WTC11 (cell line): ENCODE data around the gene CREB3. TPM values are rescaled to one million over a fixed set of nuclear protein-coding genes. Genes with fewer than 3 reads are reported as not detected.

Source experiments
- ATAC-seq: fragments of 200-7000 bp; cut with Tn5 transposase; 2 replicates; pipeline ENCODE4 v1.10.0; 2021; ENCODE audit warnings: mild to moderate bottlenecking, moderate library complexity
- CTCF ChIA-PET: fragments of 300-600 bp; sonication (Branson Sonifier 250); formaldehyde crosslinking; loops from one replicate; lab custom pipeline; 2021; ENCODE audit warnings: antibody characterized with exemption; lab: Charles Lee
- POLR2A ChIA-PET: fragments of 350-600 bp; sonication (Branson Sonifier 250); formaldehyde crosslinking; loops from one replicate; lab custom pipeline; 2021; ENCODE audit warnings: antibody characterized with exemption; lab: Charles Lee
- DNase-seq: peaks from one replicate; pipeline ENCODE4 v3.0.0; 2021; ENCODE audit warnings: low spot score
- H3K27ac Mint-ChIP-seq: 2 replicates; pipeline ENCODE4 v1.8.0; 2021; ENCODE audit warnings: mixed read lengths
- H3K27me3 Mint-ChIP-seq: 2 replicates; pipeline ENCODE4 v1.8.0; 2021; ENCODE audit warnings: low read depth, mild to moderate bottlenecking, moderate library complexity, mixed read lengths
- H3K36me3 Mint-ChIP-seq: 2 replicates; pipeline ENCODE4 v1.8.0; 2021; ENCODE audit warnings: mixed read lengths
- H3K4me1 Mint-ChIP-seq: 2 replicates; pipeline ENCODE4 v1.8.0; 2022; ENCODE audit warnings: mixed read lengths
- H3K4me3 Mint-ChIP-seq: 2 replicates; pipeline ENCODE4 v1.8.0; 2021; ENCODE audit warnings: mild to moderate bottlenecking, moderate library complexity, mixed read lengths
- H3K9me3 Mint-ChIP-seq: 2 replicates; pipeline ENCODE4 v1.8.0; 2021; ENCODE audit warnings: mixed read lengths
- ATF1 ChIP-seq: sonication (generic); formaldehyde crosslinking; IDR thresholded peaks from 2 replicates; pipeline ENCODE4 v1.8.1; 2023; ENCODE audit warnings: mild to moderate bottlenecking, moderate library complexity, missing genetic modification reagents
- FOXJ3 ChIP-seq: sonication (generic); formaldehyde crosslinking; IDR thresholded peaks from 2 replicates; pipeline ENCODE4 v1.9.0; 2021; ENCODE audit warnings: missing genetic modification reagents, mild to moderate bottlenecking, borderline replicate concordance
- HMGA2 ChIP-seq: fragments of 250-450 bp; sonication (Bioruptor Pico); IDR thresholded peaks from 2 replicates; pipeline ENCODE4 v1.4.0; 2021; ENCODE audit warnings: mild to moderate bottlenecking, moderate library complexity
- MYBL2 ChIP-seq: sonication (generic); formaldehyde crosslinking; IDR thresholded peaks from 2 replicates; pipeline ENCODE4 v1.8.1; 2023; ENCODE audit warnings: mild to moderate bottlenecking, moderate library complexity, missing genetic modification reagents
- NR2C2 ChIP-seq: sonication (generic); formaldehyde crosslinking; IDR thresholded peaks from 2 replicates; pipeline ENCODE4 v1.8.0; 2022; ENCODE audit warnings: mild to moderate bottlenecking, missing genetic modification reagents
- SOX15 ChIP-seq: fragments of 250-450 bp; sonication (Bioruptor Pico); IDR thresholded peaks from 2 replicates; pipeline ENCODE4 v1.9.0; 2021; ENCODE audit warnings: mild to moderate bottlenecking
- ZNF263 ChIP-seq: sonication (generic); formaldehyde crosslinking; IDR thresholded peaks from 2 replicates; pipeline ENCODE4 v1.8.1; 2022; ENCODE audit warnings: low read depth, mild to moderate bottlenecking, moderate library complexity, missing genetic modification reagents
- ZNF423 ChIP-seq: fragments of 250-450 bp; sonication (Bioruptor Pico); IDR thresholded peaks from 2 replicates; pipeline ENCODE4 v2.1.2; 2022; ENCODE audit warnings: mild to moderate bottlenecking, moderate library complexity
- total RNA-seq: library from RNA; stranded (reverse); gene quantifications from 3 replicates; pipeline ENCODE4 v1.2.3, GENCODE V29; 2021
- TF ChIP-seq, protein P1 (sequence below): sonication (generic); formaldehyde crosslinking; IDR thresholded peaks from 2 replicates; pipeline ENCODE4 v1.8.1; 2022; ENCODE audit warnings: mild to moderate bottlenecking, moderate library complexity, missing genetic modification reagents
- TF ChIP-seq, protein P2 (sequence below): sonication (generic); formaldehyde crosslinking; IDR thresholded peaks from 2 replicates; pipeline ENCODE4 v1.8.0; 2022; ENCODE audit warnings: mild to moderate bottlenecking, missing genetic modification reagents
- TF ChIP-seq, protein P3 (sequence below): fragments of 250-450 bp; sonication (Bioruptor Pico); IDR thresholded peaks from 2 replicates; pipeline ENCODE4 v1.8.0; 2021; ENCODE audit warnings: mild to moderate bottlenecking
- TF ChIP-seq, protein P4 (sequence below): sonication (generic); formaldehyde crosslinking; IDR thresholded peaks from 2 replicates; pipeline ENCODE4 v1.8.1; 2023; ENCODE audit warnings: mild to moderate bottlenecking, missing genetic modification reagents, moderate library complexity
- TF ChIP-seq, protein P5 (sequence below): sonication (generic); formaldehyde crosslinking; IDR thresholded peaks from 2 replicates; pipeline ENCODE4 v1.8.0; 2023; ENCODE audit warnings: missing genetic modification reagents, mild to moderate bottlenecking, borderline replicate concordance
- TF ChIP-seq, protein P6 (sequence below): sonication (generic); formaldehyde crosslinking; conservative IDR thresholded peaks from 2 replicates; pipeline ENCODE4 v1.8.1; 2022; ENCODE audit warnings: mild to moderate bottlenecking, missing genetic modification reagents

The CREB3 gene
- total RNA-seq, 1 experiment from 2014 or later, result 21.4 TPM

DNA sequence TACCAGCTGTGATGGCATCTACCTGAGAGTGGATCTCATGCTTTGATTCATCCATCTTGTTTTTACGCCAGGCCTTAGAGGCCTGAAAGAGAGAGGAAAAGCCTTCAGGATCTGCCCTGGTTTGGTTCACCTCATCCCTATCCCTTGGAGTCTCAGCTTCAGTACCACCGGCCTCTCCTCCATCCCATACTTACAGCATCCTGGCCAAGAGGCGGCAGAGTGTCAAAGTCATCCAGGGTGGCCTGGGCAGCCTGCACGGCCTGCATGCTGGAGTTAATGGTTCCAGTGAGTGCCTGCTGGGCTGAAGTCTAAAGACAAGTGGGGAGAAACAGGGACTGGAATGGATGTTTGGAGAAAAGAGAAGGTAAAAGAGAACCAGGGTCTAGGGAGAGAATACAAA is 12.9 kb upstream of the CREB3 start (continued):
- no peak for TF ChIP-seq ZNF423
- no peak for TF ChIP-seq SOX15 (CRISPR knock-in tag)
- TF ChIP-seq, protein P1, sequence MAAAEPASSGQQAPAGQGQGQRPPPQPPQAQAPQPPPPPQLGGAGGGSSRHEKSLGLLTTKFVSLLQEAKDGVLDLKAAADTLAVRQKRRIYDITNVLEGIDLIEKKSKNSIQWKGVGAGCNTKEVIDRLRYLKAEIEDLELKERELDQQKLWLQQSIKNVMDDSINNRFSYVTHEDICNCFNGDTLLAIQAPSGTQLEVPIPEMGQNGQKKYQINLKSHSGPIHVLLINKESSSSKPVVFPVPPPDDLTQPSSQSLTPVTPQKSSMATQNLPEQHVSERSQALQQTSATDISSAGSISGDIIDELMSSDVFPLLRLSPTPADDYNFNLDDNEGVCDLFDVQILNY (CRISPR knock-in tag), result no peak

DNA sequence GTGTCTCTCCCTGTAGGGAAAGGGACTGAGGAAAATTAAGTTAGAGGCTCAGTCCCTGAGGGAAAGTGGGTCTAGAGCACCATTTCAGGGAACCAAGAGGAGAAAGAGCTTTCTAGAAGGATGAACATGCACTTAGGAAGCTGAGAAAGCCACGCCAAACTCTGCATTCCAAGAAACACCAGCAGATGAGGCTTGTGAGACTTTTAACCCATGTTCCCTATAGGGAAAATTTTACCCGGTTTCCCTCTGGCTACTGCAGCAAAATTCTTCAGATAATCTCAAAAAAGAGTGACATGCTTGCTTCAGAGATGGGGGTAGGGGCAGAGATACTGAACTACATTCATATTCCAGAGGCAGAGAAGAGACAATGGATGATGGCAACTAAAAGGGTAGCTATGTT is 9.0 kb upstream of the CREB3 start:
- H3K27me3 Mint-ChIP-seq, result no peaks in the 10 kb centered on the region
- no peak overlapping the region for H3K4me3 Mint-ChIP-seq
- no peak for ATAC-seq
- H3K27ac Mint-ChIP-seq, result no peak overlapping the region
- POLR2A ChIA-PET, result no interaction called here
- TF ChIP-seq, protein P2, sequence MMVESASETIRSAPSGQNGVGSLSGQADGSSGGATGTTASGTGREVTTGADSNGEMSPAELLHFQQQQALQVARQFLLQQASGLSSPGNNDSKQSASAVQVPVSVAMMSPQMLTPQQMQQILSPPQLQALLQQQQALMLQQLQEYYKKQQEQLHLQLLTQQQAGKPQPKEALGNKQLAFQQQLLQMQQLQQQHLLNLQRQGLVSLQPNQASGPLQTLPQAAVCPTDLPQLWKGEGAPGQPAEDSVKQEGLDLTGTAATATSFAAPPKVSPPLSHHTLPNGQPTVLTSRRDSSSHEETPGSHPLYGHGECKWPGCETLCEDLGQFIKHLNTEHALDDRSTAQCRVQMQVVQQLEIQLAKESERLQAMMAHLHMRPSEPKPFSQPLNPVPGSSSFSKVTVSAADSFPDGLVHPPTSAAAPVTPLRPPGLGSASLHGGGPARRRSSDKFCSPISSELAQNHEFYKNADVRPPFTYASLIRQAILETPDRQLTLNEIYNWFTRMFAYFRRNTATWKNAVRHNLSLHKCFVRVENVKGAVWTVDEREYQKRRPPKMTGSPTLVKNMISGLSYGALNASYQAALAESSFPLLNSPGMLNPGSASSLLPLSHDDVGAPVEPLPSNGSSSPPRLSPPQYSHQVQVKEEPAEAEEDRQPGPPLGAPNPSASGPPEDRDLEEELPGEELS, result no peak
- TF ChIP-seq, protein P3, sequence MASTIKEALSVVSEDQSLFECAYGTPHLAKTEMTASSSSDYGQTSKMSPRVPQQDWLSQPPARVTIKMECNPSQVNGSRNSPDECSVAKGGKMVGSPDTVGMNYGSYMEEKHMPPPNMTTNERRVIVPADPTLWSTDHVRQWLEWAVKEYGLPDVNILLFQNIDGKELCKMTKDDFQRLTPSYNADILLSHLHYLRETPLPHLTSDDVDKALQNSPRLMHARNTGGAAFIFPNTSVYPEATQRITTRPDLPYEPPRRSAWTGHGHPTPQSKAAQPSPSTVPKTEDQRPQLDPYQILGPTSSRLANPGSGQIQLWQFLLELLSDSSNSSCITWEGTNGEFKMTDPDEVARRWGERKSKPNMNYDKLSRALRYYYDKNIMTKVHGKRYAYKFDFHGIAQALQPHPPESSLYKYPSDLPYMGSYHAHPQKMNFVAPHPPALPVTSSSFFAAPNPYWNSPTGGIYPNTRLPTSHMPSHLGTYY (CRISPR knock-in tag), result no peak
- TF ChIP-seq NR2C2 (CRISPR knock-in tag), result no peak
- no peak for TF ChIP-seq FOXJ3 (CRISPR knock-in tag)
- TF ChIP-seq ZNF263, result no peak
- no peak for TF ChIP-seq ATF1 (CRISPR knock-in tag)
- no peaks in the 10 kb centered on the region; the same call in 1 of the 2 replicates for H3K4me1 Mint-ChIP-seq
- no peaks in the 10 kb centered on the region for H3K9me3 Mint-ChIP-seq
- no peak for DNase-seq
- CTCF ChIA-PET, result no interaction called here
- peaks cover 56% of the 10 kb centered on the region for H3K36me3 Mint-ChIP-seq

DNA sequence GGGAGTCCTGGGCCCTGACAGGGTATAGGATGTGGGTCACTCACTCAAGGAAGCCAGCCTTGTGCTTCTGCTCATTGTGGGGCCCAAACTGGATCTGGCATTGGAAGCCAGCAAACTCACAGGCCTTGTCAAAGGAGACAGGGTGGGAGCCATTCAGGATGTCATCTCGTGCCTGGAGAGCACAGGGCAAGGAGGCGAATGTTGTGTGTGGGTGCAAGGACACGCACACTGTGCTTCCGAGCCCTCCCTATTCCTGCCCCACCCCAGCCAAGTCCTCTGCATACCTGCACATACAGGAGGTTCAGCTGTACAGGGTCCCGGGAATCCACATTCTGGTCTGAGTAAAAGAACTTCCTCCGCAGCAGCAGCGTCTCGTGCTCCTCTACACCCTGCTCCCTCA is 8.6 kb upstream of the CREB3 start:
- no peak for DNase-seq
- H3K27me3 Mint-ChIP-seq, result no peaks in the 10 kb centered on the region
- ChIA-PET POLR2A (no interaction called here), CTCF (no interaction called here)
- peaks cover 55% of the 10 kb centered on the region for H3K36me3 Mint-ChIP-seq
- no peaks in the 10 kb centered on the region for H3K9me3 Mint-ChIP-seq
- no peaks in the 10 kb centered on the region; the same call in 1 of the 2 replicates for H3K4me1 Mint-ChIP-seq
- TF ChIP-seq, protein P4, sequence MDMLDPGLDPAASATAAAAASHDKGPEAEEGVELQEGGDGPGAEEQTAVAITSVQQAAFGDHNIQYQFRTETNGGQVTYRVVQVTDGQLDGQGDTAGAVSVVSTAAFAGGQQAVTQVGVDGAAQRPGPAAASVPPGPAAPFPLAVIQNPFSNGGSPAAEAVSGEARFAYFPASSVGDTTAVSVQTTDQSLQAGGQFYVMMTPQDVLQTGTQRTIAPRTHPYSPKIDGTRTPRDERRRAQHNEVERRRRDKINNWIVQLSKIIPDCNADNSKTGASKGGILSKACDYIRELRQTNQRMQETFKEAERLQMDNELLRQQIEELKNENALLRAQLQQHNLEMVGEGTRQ, result no peak
- TF ChIP-seq, protein P3 (CRISPR knock-in tag), result no peak
- TF ChIP-seq, protein P5, sequence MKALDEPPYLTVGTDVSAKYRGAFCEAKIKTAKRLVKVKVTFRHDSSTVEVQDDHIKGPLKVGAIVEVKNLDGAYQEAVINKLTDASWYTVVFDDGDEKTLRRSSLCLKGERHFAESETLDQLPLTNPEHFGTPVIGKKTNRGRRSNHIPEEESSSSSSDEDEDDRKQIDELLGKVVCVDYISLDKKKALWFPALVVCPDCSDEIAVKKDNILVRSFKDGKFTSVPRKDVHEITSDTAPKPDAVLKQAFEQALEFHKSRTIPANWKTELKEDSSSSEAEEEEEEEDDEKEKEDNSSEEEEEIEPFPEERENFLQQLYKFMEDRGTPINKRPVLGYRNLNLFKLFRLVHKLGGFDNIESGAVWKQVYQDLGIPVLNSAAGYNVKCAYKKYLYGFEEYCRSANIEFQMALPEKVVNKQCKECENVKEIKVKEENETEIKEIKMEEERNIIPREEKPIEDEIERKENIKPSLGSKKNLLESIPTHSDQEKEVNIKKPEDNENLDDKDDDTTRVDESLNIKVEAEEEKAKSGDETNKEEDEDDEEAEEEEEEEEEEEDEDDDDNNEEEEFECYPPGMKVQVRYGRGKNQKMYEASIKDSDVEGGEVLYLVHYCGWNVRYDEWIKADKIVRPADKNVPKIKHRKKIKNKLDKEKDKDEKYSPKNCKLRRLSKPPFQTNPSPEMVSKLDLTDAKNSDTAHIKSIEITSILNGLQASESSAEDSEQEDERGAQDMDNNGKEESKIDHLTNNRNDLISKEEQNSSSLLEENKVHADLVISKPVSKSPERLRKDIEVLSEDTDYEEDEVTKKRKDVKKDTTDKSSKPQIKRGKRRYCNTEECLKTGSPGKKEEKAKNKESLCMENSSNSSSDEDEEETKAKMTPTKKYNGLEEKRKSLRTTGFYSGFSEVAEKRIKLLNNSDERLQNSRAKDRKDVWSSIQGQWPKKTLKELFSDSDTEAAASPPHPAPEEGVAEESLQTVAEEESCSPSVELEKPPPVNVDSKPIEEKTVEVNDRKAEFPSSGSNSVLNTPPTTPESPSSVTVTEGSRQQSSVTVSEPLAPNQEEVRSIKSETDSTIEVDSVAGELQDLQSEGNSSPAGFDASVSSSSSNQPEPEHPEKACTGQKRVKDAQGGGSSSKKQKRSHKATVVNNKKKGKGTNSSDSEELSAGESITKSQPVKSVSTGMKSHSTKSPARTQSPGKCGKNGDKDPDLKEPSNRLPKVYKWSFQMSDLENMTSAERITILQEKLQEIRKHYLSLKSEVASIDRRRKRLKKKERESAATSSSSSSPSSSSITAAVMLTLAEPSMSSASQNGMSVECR (CRISPR knock-in tag), result no peak
- TF ChIP-seq MYBL2 (CRISPR knock-in tag) (no peak), HMGA2 (CRISPR knock-in tag) (no peak), SOX15 (CRISPR knock-in tag) (no peak)
- TF ChIP-seq, protein P6, sequence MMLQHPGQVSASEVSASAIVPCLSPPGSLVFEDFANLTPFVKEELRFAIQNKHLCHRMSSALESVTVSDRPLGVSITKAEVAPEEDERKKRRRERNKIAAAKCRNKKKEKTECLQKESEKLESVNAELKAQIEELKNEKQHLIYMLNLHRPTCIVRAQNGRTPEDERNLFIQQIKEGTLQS, result no peak
- no peak for ATAC-seq
- no peak overlapping the region for H3K27ac Mint-ChIP-seq
- no peak overlapping the region for H3K4me3 Mint-ChIP-seq
